ENCODE measurements around the gene PAPLN.

DNA sequence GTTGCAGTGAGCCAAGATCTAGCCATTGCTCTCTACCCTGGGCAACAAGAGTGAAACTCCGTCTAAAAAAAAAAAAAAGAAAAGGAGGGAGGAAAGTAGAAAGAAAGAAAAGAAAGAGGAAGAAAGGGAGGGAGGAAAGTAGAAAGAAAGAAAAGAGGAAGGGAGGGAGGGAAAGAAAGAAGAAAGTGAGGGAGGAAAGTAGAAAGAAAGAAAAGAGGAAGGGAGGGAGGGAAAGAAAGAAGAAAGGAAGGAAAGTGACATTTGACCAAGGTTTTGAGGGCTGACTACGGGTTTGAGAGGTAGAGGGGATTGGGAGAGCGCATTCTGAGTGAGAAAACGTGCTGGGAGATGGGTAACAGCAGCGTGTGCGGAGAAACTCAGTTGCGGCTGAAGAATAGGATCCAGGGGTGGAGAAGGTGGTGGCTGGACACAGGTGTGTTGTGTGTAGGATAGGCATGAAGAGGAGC, 521 bp upstream of the PAPLN start:
- TF ChIP-seq EZH2 (IDR thresholded peaks at IDR 0.05; ENCODE audit: borderline replicate concordance, low read length), result no peak
- TF ChIP-seq, protein P1, sequence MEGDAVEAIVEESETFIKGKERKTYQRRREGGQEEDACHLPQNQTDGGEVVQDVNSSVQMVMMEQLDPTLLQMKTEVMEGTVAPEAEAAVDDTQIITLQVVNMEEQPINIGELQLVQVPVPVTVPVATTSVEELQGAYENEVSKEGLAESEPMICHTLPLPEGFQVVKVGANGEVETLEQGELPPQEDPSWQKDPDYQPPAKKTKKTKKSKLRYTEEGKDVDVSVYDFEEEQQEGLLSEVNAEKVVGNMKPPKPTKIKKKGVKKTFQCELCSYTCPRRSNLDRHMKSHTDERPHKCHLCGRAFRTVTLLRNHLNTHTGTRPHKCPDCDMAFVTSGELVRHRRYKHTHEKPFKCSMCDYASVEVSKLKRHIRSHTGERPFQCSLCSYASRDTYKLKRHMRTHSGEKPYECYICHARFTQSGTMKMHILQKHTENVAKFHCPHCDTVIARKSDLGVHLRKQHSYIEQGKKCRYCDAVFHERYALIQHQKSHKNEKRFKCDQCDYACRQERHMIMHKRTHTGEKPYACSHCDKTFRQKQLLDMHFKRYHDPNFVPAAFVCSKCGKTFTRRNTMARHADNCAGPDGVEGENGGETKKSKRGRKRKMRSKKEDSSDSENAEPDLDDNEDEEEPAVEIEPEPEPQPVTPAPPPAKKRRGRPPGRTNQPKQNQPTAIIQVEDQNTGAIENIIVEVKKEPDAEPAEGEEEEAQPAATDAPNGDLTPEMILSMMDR (IDR thresholded peaks at IDR 0.05; ENCODE audit: low read length), result no peak
